ENCODE measurements around the gene RPRD1B.

DNA sequence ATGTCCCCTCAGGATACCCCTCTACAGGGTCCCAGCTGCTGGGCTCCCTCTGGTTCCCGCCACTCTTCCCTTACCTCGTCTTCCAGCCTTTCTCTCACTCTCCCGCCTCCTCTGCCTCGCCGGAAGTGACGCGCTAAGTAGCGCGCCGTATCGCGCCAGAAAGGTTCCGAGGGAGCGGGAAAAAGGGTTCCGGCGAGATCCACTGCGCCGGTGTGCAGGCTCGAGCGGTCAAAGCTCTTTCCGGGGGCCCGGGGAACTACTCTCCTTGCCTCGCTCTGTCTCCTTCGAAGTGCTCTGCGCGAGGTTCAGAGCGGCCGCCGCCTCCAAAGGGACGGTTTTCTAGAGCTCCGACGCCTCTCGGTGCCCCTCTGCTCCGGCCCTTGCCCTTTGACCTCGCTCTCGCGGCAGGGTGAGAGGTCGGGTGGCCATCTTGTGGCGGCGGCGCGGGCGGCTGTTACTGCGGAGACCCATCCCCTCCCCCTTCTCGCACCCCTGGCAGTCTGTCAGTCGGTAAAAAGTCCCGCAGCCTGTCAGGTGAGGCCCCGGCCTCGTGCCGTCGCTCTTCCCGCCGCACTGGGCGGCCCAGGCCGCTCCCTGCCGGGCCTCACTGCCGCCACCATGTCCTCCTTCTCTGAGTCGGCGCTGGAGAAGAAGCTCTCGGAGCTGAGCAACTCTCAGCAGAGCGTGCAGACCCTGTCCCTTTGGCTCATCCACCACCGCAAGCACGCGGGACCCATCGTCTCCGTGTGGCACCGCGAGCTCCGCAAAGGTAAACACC, at the start of gene RPRD1B, which contains the start of gene TTI1:
- TF ChIP-seq CTCF (IDR thresholded peaks at IDR 0.05): peak in 3 of 6 experiments; percentile 3 to 13 (median 6)
- peak in 3 of 4 donors; percentile 58 to 61 (median 59) for TF ChIP-seq POLR2A (IDR thresholded peaks at IDR 0.05)

All from esophagus squamous epithelium (tissue), 4 donors.